BE2C (cell line): Measurements from ENCODE around the gene ANO1.

Experiments used
- DNase-seq: peaks from one replicate; pipeline ENCODE4 v3.0.0-alpha.2; 2020
- H3K27me3 ChIP-seq: fragments of 250-450 bp; sonication (Bioruptor Pico); 2 replicates; pipeline ENCODE4 v1.5.1; 2020; ENCODE audit warnings: mild to moderate bottlenecking
- H3K36me3 ChIP-seq: fragments of 250-450 bp; sonication (Bioruptor Pico); 2 replicates; pipeline ENCODE4 v1.5.1; 2020; ENCODE audit warnings: mild to moderate bottlenecking
- H3K4me1 ChIP-seq: fragments of 250-450 bp; sonication (Bioruptor Pico); 2 replicates; pipeline ENCODE4 v1.5.1; 2020
- H3K4me3 ChIP-seq: 2 replicates; pipeline ENCODE4 v1.5.1; 2011; ENCODE audit warnings: low read depth, low read length
- H3K9me3 ChIP-seq: fragments of 250-450 bp; sonication (Bioruptor Pico); 2 replicates; pipeline ENCODE4 v1.5.1; 2020
- TF ChIP-seq, protein P1 (sequence below): IDR thresholded peaks from 2 replicates; pipeline ENCODE4 v1.5.1; 2012; ENCODE audit warnings: mild to moderate bottlenecking, low read depth, low read length

ANO1 gene

DNA sequence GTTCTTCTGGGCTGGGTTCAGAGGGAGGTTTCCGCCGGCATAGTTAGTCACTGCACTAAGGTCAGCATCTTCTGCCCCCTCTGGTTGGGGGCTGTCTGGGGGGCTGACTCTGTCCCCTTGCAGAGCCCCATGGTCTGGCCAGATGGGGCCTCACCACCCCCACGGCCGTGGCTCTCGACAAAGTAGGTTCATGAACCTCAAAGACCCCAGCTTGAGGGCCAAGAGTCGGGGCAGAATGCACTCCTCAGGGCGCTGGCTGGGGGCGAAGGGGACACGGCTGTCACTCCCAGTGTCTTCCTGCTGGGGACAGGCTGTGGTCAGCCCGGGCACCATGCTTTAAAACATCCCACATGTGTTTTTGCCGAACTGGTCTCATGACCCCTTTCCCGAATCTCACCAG, 20.8 kb downstream of the ANO1 start:
- H3K9me3 ChIP-seq: no peaks in the 10 kb centered on the region
- H3K36me3 ChIP-seq: no peaks in the 10 kb centered on the region
- peaks cover 4% of the 10 kb centered on the region; the same call in 1 of the 2 replicates for H3K4me1 ChIP-seq
- DNase-seq: no peak
- H3K27me3 ChIP-seq: no peaks in the 10 kb centered on the region
- TF ChIP-seq, protein P1, sequence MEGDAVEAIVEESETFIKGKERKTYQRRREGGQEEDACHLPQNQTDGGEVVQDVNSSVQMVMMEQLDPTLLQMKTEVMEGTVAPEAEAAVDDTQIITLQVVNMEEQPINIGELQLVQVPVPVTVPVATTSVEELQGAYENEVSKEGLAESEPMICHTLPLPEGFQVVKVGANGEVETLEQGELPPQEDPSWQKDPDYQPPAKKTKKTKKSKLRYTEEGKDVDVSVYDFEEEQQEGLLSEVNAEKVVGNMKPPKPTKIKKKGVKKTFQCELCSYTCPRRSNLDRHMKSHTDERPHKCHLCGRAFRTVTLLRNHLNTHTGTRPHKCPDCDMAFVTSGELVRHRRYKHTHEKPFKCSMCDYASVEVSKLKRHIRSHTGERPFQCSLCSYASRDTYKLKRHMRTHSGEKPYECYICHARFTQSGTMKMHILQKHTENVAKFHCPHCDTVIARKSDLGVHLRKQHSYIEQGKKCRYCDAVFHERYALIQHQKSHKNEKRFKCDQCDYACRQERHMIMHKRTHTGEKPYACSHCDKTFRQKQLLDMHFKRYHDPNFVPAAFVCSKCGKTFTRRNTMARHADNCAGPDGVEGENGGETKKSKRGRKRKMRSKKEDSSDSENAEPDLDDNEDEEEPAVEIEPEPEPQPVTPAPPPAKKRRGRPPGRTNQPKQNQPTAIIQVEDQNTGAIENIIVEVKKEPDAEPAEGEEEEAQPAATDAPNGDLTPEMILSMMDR: no peak
- H3K4me3 ChIP-seq: no peak overlapping the region

DNA sequence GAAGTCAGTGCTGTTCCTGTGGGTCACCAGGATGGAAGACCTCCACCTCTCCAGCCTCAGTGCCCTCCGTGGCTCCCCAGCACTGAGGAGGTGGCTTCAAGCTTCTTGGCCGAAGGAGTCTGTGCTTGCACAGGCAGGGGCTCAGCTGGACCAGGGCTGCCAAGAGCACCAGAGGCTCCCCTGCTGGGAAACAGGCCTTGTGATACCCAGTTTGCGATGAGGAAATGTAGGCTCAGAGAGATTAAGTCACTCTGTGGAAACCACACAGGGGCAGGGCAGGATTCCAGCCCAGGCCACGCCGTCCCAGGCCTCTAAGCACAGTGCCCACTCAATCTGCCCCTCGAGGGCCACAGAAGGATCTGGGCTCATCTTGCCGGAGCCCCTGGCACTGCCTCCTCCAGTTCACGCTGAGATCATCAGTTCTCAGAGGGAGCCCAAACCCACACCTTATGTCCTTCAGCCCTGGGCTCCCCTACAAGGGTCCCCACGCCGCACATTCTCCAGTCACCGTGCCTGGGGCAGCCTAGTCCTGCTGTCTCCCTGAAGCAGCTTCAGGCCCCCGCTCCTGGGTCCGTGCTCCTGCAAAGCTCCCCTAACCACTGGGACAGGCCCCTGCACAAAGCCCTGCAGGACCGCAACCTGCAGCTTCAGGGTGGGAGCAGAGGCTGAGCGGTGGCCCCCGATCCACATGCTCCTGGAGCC, 21.6 kb downstream of the ANO1 start:
- Histone ChIP-seq H3K9me3 (no peaks in the 10 kb centered on the region), H3K36me3 (no peaks in the 10 kb centered on the region), H3K27me3 (no peaks in the 10 kb centered on the region), H3K4me3 (no peak overlapping the region), H3K4me1 (peaks cover 12% of the 10 kb centered on the region)
- no peak for DNase-seq
- TF ChIP-seq, protein P1: no peak

DNA sequence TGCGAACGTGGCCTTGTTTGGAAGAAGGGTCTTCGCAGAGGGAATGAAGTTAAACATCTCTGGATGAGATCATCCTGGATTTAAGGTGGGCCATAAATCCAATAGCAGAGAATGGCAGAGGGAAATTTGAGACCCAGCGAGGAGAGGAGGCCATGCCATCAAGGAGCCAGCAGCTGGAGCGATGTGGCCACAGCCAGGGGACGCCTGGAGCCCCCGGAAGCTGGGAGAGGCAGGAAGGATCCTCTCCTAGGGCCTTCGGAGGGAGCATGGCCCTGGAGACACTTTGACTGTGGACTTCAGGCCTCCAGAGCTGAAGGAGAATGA, 22.1 kb downstream of the ANO1 start:
- TF ChIP-seq, protein P1: no peak
- no peaks in the 10 kb centered on the region for H3K27me3 ChIP-seq

DNA sequence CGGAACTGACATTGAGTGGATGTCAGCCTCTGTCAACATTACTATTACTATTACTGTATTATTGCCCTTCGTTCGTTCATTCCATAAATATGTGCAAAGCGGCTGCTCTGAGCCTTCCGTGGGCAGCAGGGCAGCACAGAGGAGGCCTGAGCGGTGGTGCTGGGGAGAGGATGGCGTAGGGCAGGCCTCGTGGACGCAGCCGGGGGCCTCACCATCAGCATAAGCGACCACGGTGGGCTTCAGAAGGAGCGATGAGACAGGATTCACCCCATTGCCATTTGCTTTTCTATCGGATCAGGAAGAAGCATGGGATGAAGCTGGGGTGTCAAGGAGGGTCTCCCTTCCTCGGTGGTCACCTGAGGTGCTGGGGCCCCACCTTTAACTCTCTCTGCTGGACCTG, 22.7 kb downstream of the ANO1 start:
- H3K9me3 ChIP-seq: no peaks in the 10 kb centered on the region
- H3K36me3 ChIP-seq: no peaks in the 10 kb centered on the region
- TF ChIP-seq, protein P1: no peak
- peaks cover 16% of the 10 kb centered on the region for H3K4me1 ChIP-seq
- DNase-seq: no peak
- no peaks in the 10 kb centered on the region for H3K27me3 ChIP-seq
- H3K4me3 ChIP-seq: no peak overlapping the region

More for the DNA sequence above, 22.1 kb downstream of the ANO1 start:
- H3K9me3 ChIP-seq: no peaks in the 10 kb centered on the region
- no peaks in the 10 kb centered on the region for H3K36me3 ChIP-seq
- H3K4me3 ChIP-seq: no peak overlapping the region
- DNase-seq: no peak
- peaks cover 16% of the 10 kb centered on the region for H3K4me1 ChIP-seq

DNA sequence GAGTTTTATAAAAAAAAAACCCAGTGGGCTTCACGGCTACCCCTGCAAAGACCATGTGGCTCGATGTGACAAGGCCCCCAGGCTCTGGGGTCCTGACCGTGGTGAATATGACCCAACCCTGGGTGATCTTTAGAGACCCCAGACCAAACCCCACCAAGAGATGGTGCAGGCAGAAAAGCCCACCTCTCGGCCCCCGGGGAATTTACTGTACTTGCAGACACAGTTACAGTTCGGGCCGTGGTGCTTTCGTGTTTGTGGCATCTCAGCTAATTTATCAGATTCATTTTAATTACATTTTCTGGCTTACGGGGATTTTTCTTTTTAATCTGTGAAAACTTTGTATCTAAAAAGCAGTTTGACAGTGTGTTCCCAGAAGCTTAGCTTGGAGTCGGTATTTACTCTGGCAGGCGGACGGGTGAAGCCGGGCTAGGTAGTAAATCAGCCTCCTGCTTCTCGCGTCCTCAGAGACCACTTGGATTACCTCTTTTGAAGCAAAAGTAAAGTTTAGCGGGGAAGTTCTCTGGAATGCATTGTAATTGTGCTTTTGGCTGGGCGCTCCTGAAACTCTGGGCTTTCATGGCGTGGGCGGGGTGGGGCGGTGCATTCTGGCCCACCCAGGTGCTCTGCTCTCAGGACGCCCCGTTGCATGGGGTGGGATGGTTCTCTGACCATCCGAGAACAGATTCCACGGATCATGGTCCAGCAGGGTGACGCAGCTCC, 25.3 kb downstream of the ANO1 start:
- no peaks in the 10 kb centered on the region for H3K9me3 ChIP-seq
- no peaks in the 10 kb centered on the region; the same call in 1 of the 2 replicates for H3K27me3 ChIP-seq
- TF ChIP-seq, protein P1: no peak
- H3K36me3 ChIP-seq: no peaks in the 10 kb centered on the region
- peaks cover 28% of the 10 kb centered on the region for H3K4me1 ChIP-seq
- H3K4me3 ChIP-seq: no peak overlapping the region
- DNase-seq: no peak

DNA sequence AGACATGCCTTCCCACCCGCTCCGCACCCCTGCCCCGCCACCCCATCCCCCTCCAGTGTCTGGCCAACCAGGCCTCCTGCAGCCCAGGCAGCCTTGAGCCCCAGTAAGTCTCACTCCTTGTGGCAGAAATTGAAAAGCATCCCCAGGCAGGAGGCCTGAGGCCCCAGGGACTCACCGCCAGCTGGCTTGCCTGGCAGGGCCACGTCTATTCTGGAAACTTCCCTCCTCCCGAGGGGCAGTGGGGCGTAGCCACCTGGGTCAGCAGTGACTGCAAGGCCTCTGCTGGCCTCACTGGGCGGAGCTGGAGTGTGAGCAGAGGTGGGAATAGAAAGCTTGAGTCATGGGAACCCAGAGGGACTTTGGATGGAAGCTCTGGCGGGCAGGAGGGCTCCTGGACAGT, 26.3 kb downstream of the ANO1 start:
- Histone ChIP-seq H3K4me3 (no peak overlapping the region), H3K36me3 (no peaks in the 10 kb centered on the region), H3K4me1 (peaks cover 28% of the 10 kb centered on the region), H3K9me3 (no peaks in the 10 kb centered on the region), H3K27me3 (no peaks in the 10 kb centered on the region; the same call in 1 of the 2 replicates)
- DNase-seq: peak; percentile 65
- TF ChIP-seq, protein P1: no peak
